ENCODE results near the gene AEBP2. TPM values are rescaled to one million over a fixed set of nuclear protein-coding genes. Genes with fewer than 3 reads are reported as not detected.
"Not testable (repeated sequence)": the region's sequence is repeated elsewhere in the genome, so short reads cannot be mapped to it uniquely, and the experiment has no call there.

AEBP2 gene
- total RNA-seq, 1 donor from 2014 or later = 18.8 TPM

DNA sequence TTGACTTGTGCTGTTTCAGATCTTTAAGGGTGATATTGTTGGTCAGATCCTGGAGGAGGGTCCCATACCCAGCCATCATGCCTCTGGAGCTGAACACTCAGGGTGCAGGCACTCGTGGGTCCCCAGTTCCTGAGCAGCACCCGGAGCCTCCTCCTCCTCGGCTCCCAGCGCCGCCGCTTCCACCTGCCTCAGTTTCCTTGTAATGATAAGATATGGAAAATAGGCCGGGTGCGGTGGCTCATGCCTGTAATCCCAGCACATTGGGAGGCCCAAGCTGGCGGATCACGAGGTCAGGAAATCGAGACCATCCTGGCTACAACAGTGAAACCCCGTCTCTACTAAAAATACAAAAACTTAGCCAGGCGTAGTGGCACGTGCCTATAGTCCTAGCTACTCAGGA is 20.2 kb upstream of the AEBP2 start:
- DNase-seq (ENCODE audit: low read depth) = no peak

DNA sequence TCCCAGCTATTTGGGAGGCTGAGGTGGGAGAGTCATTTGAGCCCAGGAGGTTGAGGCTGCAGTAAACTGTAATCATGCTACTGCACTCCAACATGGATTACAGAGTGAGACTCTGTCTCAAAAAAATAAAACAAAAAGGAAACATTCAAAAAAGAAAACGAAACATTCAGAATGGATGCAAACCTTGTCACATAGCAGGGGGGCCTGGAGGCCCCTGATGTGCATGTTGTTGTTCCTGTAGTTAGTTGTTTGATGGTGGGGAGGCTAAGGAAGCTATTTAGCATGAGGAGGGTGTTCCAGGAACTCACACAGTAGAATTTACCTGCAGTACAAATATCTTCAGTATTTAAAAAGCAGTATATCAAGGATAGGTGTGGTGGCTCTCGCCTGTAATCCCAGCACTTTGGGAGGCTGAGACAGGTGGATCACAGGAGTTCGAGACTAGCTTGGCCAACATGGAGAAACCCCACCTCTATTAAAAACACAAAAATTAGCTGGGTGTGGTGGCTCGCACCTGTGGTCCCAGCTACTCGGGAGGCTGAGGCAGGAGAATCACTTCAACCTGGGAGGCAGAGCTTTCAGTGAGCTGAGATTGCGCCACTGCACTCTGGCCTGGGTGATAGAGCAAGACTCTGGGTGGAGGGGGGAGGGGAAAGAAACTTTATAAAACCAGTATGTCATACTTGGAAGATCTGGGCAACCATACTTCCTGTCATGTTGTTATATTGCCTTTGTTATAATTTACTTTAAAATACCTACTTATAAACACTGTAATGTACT is 17.6 kb upstream of the AEBP2 start:
- DNase-seq (ENCODE audit: low read depth) = no peak

DNA sequence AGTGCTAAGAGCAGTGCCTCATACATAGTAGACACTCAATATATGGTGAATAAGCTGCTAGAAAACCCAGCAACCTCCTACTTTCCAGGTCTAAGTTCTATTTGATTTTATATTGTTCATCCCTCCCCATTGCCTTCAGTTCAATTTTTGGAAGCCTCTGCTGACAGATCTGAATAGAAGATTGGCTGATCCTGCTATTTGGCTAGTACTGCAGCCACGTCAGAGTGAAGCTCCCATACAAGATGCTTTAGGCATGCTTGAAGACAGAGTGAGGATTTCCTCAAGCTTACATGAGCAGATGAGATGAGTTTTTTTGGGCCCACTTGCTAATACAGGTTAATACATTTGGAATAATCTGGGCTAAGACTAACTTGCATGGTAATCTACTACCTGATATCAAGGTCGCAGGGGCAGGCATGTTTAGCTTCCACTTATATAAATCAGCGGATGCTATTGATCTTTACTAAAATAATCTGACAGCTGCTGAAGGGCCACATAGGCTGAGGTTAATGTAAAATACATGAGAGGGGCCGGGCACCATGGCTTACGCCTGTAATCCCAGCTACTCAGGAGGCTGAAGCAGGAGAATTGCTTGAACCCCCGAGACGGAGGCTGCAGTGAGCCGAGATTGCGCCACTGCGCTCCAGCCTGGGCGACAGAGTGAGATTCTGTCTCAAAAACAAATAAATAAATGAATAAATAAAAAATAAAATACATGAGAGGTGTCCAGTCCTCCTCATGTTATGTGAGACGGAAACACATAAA is 15.9 kb upstream of the AEBP2 start:
- DNase-seq (ENCODE audit: low read depth) = no peak

DNA sequence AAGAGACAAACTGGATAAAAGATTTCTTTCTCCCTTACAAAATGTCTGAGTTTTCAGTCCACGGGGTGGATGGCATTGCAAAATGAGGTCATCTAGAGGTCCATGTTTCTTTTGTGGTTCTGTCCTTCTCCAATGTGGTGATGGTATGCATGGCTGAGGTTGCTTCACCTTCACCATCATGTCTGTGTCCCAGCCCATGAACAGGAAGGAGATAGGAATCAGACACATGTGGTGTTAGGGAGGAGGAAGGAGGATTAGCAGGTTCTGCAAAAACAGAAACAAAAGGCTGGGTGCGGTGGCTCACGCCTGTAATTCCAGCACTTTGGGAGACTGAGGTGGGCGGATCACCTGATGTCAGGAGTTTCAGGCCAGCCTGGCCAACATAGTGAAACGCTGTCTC is 11.0 kb upstream of the AEBP2 start:
- no peak for DNase-seq (ENCODE audit: low read depth)

DNA sequence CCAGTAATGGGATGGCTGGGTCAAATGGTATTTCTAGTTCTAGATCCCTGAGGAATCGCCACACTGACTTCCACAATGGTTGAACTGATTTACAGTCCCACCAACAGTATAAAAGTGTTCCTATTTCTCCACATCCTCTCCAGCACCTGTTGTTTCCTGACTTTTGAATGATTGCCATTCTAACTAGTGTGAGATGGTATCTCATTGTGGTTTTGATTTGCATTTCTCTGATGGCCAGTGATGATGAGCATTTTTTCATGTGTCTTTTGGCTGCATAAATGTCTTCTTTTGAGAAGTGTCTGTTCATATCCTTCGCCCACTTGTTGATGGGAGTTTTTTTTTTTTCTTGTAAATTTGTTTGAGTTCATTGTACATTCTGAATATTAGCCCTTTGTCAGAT is 9.8 kb upstream of the AEBP2 start:
- DNase-seq (ENCODE audit: low read depth) = not testable (repeated sequence)

DNA sequence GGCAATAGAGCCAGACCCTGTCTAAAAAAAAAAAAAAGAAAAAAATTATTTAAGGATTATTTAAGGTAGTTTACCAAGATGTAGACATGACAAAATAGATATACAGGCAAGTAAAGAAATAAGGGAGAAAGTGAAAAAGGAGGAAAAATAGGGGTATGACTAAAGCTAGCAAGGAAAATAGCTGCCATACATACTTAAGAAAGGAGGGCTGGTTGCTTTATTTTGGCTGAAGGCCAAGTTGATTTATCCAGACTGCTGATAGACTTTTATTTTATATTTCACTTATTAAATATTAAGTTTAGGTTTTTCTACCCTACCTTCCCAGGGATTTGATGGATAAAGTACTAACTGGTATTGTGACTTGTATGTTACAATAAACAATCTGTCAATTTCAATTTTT is 8.3 kb upstream of the AEBP2 start:
- no peak for DNase-seq (ENCODE audit: low read depth)

DNA sequence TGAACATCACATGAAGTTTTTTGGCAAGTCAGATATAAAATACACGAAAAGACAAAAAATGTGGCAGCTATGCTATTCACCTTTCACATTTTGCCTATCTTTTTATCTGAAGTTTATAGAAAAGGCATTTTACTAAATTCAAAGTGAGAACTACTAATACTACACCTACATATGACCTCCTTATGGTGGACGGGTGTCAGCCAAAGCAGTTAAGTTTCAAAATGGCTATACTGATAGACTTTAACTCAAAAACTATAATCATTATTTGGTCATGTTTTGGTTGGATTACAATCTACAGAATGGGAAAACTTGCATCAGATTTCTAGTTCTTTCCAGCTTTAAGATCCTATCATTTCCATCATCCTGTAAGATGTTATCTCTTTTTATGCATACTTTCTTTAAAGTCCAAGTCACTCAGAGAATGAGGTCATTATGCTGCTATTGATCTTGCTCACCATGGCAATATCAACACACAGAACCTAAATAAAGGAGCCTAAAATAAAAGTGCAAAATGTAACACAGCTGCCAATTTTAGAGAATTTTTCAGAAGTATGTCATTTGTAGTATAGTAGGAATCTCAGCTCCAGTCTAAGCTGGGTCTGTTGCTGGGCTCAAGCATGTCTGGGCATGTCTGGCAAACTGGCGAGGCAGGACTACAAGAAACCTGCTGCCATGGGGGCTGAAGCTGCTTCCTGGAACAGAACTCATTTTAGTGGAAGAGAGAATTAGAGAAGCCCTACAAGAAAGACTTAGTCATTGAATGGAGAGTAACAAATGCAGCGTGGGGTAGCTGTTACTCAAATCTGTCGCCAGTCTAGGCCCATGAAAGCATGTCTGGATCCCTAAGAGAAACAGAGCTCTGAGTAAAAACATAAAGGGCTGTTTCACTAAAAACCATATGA is 7.6 kb upstream of the AEBP2 start:
- peak; percentile 67 for DNase-seq (ENCODE audit: low read depth)

DNA sequence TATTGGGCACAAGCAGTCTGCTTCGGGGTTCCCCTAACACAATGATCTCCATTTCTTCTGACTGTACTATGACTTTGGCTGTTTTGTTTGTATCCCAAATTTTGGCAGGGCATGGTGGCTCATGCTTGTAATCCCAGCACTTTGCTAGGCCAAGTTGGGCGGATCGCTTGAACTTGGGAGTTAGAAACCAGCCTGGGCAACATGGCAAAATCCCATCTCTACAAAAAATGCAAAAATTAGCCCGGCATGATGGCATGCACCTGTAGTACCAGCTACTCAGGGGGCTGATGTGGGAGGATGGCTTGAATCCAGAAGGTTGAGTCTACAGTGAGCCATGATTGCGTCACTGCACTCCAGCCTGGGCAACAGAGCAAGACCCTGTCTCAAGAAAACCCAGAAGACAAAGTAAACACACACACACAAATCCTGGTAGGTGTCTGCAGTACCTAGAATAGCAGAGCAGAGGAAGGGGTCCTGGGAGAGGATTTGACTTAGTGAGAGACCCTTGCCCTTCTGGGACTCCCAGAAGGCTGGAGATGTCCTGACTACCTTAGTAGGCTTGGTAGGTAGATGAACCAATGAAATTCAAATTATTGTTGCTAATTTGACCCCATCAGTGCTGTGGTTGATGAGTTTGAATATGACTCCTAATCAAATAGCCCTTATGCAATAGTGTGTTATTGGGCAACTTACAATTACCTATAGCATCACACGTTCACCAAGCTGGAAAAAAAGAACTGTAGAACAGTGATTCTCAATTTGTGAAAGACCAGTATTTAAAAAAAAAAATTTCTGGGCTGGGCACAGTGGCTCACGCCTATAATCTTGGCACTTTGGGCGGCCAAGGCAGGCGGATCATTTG is 6.8 kb upstream of the AEBP2 start:
- no peak for DNase-seq (ENCODE audit: low read depth)

DNA sequence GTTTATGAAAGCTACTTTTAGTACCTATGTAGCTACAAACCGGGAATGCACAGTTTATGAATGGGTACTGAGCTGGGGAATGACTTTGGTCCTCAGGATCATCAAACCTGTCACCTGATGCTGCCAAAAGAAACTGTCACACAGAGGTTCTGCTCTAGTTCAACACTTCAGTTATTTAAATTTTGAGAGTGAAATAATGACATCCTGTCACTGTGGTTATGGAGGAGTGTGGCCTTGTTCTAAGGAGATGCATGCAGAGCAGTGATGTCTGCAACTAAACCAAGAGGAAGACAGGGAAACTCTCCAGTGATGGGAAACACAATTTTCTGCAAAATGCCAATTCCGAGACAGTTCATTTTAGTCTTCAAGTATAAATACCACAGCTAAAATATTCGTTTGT is 4.8 kb upstream of the AEBP2 start:
- no peak for DNase-seq (ENCODE audit: low read depth)

DNA sequence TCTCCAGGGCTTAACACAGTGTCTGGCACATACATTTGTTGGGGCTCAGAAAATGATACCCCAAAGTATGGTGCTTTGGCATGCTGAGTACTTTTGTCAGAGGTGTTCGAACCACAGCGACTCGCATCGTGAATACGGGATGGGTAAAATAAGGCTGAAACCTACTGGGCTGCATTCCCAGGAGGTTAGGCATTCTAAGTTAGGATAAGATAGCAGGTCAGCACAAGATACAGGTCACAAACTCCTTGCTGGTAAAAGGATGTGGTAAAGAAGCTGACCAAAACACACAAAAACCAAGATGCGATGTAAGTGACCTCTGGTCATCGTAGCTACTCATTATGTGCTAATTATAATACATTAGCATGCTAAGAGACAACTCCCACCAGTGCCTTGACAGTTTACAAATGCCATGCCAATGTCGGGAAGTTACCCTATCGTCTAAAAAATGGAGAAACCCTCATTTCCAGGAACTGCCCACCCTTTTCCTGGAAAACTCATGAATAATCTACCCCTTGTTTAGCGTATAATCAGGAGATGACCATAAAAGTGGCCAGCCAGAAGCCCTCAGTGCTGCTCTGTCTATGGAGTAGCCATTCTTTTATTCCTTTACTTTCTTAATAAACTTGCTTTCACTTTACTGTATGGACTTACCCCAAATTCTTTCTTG is 3.3 kb upstream of the AEBP2 start:
- no peak for DNase-seq (ENCODE audit: low read depth)

DNA sequence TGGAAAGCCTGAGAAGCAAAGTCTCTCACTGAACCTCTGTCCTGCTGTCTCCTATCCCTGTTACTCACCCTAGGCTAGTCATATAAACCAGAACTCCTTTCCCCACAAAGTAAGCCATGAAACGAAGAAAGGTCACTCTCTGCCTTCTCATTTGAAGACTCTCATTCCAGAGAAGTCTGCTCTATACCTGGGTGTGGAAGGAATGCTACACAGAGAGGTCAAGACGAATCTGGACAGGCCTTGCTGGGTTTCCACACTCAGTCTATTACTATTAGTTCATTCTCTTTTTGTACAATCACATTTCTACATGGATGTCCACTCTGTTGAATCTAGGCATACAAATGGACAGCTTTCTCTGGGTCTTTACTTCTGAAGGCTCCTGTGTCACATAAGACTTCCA is 2.4 kb upstream of the AEBP2 start:
- DNase-seq (ENCODE audit: low read depth) = no peak

DNA sequence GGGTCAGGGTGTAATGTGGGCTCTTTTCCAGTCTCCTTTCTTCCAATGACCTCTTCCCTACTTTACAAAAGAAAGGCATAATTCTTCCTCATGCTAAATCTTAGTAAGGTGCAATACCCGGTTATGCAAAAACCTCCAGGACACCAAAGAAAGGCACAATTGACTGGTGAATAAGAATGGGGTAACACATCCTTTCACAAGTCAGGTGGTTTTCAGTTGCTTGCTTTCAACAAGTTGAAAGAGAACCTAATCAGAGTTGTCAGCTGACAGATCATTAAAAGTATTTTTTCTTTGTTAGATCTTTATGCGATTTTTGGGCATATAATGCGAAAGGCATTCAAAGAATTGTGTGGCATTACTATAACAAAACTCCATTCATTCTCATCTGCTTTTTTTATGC is 1.3 kb upstream of the AEBP2 start:
- no peak for DNase-seq (ENCODE audit: low read depth)

DNA sequence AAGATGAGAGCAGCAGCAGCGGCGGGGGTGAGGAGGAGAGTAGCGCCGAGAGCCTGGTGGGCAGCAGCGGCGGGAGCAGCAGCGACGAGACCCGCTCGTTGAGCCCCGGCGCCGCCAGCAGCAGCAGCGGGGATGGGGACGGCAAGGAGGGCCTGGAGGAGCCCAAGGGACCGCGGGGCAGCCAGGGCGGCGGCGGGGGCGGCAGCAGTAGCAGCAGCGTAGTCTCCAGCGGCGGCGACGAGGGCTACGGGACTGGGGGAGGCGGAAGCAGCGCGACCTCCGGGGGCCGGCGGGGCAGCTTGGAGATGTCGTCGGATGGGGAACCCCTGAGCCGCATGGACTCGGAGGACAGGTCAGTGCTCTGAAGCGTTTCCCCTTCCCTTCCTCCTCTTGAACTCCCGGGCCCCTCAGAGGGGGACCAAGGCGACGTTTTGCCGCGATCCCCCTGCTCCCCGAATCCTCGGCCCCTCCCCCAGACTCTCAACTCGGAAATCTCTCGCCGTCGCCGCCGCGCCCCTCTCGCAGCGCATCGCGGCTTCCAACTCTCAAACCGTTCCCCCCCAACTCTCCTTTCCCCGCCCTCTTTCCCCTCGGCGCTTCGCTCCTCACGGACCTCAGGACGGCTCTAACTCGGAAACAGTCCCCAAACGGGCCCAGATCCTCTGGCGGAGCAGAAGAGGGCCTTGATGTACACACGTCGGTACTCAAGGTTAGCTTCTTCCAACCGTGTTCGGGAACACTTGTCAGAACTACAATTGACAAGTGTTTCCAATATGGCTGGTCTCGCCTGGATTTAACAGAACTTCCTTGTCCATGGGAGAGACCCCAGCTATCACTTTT is 947 bp downstream of the AEBP2 start:
- peak; percentile 67 for DNase-seq (ENCODE audit: low read depth)

DNA sequence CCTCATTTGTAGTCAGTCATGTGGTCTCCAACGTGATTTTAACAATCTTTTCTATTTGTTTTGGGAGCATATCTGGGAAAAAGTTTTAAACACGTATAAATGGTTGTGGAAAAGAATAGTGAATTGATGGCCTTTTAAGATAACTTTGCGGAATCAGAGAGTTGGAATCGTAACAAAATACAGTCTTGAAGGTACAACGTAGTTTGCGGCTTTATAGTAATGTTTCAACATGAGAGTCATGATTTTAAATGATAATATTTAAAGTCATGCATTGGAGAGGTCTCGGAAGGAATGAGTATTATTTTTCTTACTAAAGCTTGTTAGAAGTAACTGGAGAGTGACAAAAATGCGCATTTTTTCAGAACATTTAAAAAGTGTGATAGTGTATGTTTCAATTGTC is 1.6 kb downstream of the AEBP2 start:
- DNase-seq (ENCODE audit: low read depth) = no peak

DNA sequence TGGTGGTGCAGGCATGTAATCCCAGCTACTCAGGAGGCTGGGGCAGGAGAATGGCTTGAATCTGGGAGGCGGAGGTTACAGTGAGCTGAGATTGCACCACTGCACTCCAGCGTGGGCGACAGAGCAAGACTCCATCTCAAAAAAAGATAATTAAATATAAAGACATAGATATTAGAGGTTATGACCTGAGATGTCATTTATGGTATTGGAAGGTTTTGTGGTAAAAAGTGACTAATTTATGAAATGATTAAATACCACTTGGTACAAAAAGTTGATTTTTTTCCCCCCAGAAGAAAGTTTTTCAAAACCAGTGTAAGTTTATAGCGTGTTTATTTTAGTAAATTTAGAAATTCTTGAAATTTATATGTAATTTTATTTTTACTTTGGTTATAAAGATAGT is 4.3 kb downstream of the AEBP2 start:
- no peak for DNase-seq (ENCODE audit: low read depth)

DNA sequence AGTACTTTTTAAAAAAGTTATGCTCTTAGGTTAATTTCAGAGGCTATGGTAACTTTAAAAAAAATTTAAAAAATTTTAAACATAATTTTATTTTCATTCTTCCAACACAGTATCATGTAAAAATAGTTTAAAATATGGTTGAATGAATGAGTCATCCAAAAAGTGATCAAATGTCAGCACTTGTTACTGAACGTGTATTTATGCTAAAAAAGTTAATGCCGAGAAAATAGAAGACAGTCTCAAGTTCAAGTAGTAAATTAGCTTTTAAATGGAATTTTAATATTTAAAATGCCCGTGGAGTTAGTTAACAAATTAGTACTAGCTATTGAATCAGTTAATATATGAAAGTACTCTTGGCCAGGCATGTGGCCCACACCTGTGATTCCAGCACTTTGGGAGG is 4.8 kb downstream of the AEBP2 start:
- DNase-seq (ENCODE audit: low read depth) = no peak

DNA sequence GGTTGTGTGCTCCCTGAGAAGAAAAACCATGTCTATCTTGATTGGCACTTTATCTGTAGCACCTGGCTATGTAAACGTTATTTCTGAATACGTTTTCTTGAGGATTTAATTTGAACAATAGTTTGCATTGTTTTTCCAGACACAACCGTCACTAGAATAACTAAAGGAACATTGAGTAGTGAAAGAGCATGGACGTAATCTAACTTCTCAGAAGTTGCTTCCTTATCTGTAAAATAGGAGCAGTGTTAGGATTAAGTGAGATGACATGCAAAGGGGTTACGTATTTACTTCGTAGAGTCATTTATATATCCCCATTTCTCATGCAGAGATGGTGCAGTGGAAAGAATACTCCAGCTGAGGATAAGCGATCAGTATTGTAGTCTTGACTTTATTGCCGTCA is 8.1 kb downstream of the AEBP2 start:
- DNase-seq (ENCODE audit: low read depth) = no peak

DNA sequence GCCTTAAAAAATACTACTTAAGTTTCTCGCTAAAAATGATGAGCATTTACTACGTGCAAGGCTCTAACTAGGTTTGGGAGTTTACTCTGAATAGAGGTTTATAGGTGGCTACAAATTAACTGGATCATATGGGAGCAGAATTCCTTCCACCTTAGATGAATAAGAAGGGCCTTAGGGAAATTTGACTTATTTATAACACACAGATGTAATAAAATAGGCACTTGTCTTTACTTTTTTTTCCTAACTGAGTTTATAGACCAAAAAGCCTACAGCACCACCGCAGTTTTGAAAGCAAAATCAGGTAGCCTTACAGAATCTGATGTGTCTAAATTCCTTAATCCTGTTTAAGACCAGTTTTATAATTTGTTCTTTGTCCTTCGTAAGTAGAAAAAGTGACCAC is 10.5 kb downstream of the AEBP2 start:
- no peak for DNase-seq (ENCODE audit: low read depth)

DNA sequence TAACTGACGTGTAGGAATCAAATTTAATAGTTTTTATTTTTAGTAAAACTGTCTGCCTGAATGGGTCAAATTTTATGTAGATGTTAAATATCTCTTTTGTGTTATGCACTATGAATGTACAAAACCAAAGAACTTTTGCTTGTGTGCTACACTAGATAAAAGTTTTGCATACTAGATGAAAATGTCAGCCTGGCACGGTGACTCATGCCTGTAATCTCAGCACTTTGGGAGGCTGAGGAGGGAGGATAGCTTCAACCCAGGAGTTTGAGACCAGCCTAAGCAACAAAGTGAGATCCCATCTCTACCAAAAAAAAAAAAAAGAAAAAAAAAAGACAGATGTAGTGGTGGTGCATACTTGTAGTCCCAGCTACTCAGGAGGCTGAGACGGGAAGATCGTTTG is 11.1 kb downstream of the AEBP2 start:
- DNase-seq (ENCODE audit: low read depth) = no peak

Measured in myocyte (in vitro differentiated cells).